RKO (cell line): ENCODE data around the gene PHTF2.
"Not testable (repeated sequence)": the region's sequence is repeated elsewhere in the genome, so short reads cannot be mapped to it uniquely, and the experiment has no call there.

Experiments used
- DNase-seq: peaks from one replicate; pipeline ENCODE4 v3.0.0-alpha.2; 2016; ENCODE audit warnings: low spot score

The PHTF2 gene

GRCh38 chr7:77830649-77831355, 32.2 kb downstream of the PHTF2 start:
- DNase-seq: no peak

- DNase-seq: no peak
Measured at GRCh38 chr7:77831481-77831880, 32.9 kb downstream of the PHTF2 start.

DNA sequence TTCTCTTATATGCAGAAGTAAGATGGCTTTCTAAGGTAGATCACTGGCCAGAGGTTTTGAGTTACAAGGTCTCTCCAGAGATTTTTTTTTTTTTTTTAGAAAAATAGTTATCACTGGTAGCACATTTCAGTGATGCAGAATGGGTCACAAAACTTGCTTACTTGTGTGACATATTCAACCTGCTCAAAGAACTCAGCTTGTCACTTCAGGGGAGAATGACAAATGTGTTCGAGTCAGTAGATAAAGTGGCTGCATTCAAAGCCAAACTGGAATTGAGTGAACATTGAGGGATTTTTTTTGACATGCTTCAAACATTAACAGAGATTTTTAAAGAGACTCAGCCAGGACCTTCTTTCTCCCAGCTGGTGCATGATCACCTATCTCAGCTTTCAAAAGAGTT, 33.4 kb downstream of the PHTF2 start:
- DNase-seq: no peak

- DNase-seq: no peak
Measured at GRCh38 chr7:77833136-77833535, 34.6 kb downstream of the PHTF2 start.

DNA sequence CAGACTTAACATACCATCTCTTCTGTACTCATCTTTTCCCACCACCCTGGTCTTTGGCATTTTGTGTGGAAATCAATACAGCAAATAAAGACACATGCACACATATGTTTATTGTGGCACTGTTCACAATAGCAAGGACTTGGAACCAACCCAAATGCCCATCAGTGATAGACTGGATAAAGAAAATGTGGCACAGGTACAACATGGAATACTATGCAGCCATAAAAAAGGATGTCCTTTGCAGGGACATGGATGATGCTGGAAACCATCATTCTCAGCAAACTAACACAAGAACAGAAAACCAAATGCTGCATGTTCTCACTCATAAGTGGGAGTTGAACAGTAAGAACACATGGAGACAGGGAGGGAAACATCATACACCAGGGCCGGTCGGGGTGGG, 37.9 kb downstream of the PHTF2 start:
- not testable (repeated sequence) for DNase-seq

DNA sequence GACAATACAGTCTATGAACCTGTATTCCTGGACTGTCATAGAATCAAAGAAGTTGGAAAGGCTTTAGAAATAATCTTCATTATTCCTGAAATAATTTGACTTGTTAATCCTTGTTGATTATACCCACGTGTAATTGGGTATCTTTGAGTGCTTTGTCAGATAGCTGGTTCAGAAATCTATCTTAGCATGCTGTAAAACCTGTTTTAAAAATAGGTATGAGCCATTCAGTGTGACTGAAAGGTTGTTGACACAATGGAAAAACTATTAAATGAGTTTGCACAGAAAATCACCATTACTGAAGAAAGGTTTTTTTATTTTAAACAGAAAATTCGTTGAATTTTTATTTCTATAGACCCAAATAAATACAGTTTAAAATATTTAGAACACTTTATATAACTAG, 38.7 kb downstream of the PHTF2 start:
- DNase-seq: no peak

DNA sequence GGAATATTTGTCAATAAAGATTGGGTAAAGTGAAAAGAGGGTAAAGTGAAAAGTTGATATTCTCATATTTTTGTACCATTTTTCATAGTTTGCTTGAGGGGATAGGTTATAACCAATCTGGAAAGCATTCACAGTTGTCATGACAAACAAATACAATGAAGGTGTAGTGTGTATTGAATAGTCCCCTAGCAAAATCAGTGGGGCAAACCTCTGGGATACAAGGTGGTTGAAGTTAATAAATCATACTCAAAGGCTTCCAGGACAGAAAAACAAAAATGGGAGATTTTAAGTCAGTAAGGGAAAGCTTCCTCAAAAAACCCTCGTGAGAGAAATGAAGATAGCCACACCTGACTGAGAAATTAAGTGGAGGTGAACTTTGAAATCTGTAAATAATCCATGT, 39.4 kb downstream of the PHTF2 start:
- no peak for DNase-seq

DNA sequence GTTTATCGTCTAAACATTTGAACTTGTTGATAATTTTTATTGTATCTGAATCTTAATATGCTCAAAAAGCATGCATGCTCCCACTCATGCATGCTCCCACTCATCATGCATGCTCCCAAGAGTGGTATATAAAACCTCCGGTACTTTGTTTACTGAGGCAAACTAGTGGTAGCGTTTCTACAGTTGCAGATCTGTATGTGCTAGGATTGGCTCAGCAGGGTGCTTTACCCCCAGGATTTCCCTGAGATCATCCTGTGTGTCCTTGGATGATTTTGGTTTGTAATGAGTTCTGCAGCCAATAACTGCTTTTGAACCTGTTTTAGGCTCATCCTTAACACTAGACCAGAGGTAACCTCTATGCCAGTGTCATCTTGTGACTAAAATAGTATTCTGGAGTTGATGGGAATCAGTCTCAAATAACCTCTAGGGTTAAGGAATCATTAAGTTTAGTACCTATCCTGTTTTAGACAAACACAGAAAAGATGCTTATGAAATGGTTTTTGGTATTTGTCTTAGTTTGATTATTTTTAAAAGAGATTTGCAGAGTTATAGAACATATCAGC, 40.4 kb downstream of the PHTF2 start:
- DNase-seq: no peak

DNA sequence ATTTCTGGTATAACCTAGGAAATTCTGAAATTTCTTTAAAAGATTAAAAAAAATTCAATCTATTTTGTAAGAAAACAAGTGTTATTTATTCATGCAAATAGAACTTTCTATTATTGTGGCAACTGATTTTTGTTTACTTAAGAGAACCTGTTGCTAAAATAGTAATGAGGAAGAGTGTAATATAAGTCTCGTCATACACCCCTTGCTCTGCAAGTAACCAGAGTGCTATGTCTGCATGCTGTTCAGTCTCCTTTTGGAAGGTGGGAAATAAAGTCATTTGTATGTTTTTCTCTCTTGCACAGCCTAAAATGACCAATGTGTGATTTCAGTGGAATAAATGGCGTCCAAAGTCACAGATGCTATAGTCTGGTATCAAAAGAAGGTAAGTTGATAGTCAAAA, 41.3 kb downstream of the PHTF2 start:
- no peak for DNase-seq

- no peak for DNase-seq
Measured at GRCh38 chr7:77843194-77843593, 44.6 kb downstream of the PHTF2 start.

GRCh38 chr7:77846317-77847092, 47.9 kb downstream of the PHTF2 start:
- no peak for DNase-seq

GRCh38 chr7:77855371-77856083, 57.0 kb downstream of the PHTF2 start:
- DNase-seq: no peak

- no peak for DNase-seq
Measured at GRCh38 chr7:77858278-77858677, 59.7 kb downstream of the PHTF2 start.

- DNase-seq: no peak
Measured at GRCh38 chr7:77859343-77859742, 60.8 kb downstream of the PHTF2 start.

GRCh38 chr7:77862691-77863090, 64.1 kb downstream of the PHTF2 start:
- no peak for DNase-seq

DNA sequence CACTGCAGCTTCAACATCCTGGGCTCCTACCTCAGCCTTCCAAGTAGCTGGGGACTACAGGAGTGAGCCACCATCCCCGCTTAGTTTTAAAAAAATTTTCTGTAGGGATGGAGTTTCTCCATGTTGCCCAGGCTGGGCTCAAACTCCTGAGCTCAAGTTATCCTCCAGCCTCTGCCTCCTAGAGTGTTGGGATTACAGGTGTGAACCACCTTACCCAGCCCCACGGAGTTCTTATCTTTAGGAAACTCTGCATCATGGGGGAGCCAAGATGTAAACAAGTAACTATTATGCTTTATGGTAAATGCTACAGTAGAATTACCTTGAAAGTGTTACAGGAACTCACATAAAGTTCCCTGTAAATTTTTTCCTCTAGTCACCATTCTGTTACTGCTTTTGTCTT, 65.3 kb downstream of the PHTF2 start:
- DNase-seq: no peak

GRCh38 chr7:77866370-77866769, 67.8 kb downstream of the PHTF2 start:
- DNase-seq: no peak

- peak; percentile 39 for DNase-seq
Measured at GRCh38 chr7:77866786-77867536, 68.4 kb downstream of the PHTF2 start.

GRCh38 chr7:77867537-77867865, 68.9 kb downstream of the PHTF2 start:
- DNase-seq: no peak

DNA sequence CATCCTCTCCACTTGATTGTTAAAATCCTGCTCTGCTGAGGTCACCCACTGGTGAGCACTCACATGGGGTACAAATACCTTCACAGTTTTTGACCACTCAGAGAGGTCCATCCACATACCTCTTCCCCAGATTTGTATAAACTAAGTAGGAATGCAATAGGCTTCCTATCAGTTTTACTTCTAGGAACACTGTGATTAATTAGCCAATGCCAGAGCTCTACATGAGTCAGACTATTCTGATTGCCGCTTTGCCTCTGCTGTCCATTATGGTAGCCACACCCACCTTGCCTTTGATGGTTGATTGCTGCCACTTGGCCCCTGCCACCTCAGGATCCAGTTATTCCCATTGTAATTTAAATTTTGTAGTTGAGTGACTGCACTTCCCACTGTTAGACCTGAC, 73.7 kb downstream of the PHTF2 start:
- DNase-seq: not testable (repeated sequence)

DNA sequence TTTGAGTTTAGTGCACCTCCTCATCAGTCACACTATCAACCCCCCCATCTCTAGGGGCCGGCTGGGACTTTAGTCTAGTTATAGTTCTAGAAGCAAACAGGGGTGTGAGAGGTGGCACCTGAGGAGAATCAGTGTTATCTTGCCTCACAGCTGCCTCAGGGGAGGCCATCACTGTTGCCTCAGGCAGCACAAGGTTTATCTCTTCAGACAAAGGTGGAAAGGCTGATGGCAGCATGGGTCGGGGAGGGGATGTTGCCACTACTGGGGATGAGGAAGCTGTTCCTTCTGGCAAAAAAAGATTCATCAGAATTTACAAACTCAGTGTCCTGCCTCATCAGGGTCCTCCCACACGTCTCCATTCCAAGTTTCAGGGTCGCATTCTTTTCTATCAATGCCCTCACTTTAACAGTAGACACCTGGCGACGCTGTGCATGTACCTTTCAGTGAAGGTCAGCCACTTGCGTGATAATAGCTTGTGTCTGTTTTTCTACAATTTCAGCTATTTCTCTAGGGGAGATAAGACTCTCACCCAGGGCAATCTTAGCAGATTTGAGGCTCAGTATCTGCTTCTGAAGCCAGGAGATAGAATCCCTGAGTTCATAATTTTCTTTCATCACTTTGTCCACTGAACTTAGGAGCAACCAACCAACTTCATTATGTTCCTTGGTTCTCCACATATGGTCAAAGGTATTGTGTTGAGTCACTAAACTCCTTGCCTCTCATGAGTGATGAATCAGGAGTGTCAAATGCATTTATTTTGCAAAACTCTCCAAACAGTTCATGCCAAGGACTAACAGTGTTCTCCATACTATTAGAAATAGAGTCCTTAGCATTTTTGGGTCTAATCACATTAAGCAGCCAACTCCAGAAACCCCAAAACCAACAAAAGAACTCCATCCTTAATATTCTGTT, 75.1 kb downstream of the PHTF2 start:
- DNase-seq: not testable (repeated sequence)
